Astrocyte (in vitro differentiated cells and primary cell): ENCODE results near the gene ZBTB8B. TPM values are rescaled to one million over a fixed set of nuclear protein-coding genes. Genes with fewer than 3 reads are reported as not detected.
"Not testable (repeated sequence)": the region's sequence is repeated elsewhere in the genome, so short reads cannot be mapped to it uniquely, and the experiment has no call there.

Source experiments
- DNase-seq: peaks from one replicate; pipeline ENCODE4 v3.0.0-alpha.2; 2010; ENCODE audit warnings: low read depth
- FAIRE-seq: peaks from 2 replicates; lab custom pipeline; 2011; peaks lifted over from hg19 to GRCh38; lab: Jason Lieb, UNC
- H2AFZ ChIP-seq: 2 replicates; pipeline ENCODE4 v1.6.0; 2012; ENCODE audit warnings: low read depth, low read length, inconsistent platforms
- H3K27ac ChIP-seq: 2 replicates; pipeline ENCODE4 v1.5.1; 2011; ENCODE audit warnings: low read depth, low read length, inconsistent platforms
- H3K27me3 ChIP-seq: 2 replicates; pipeline ENCODE4 v1.6.0; 2011; ENCODE audit warnings: low read length, inconsistent platforms; ENCODE audit not compliant: insufficient read depth
- H3K36me3 ChIP-seq: 2 replicates; pipeline ENCODE4 v1.5.1; 2011; ENCODE audit warnings: low read length, inconsistent platforms; ENCODE audit not compliant: insufficient read depth
- H3K4me1 ChIP-seq: 2 replicates; pipeline ENCODE4 v1.5.1; 2011; ENCODE audit warnings: low read length, inconsistent platforms; ENCODE audit not compliant: insufficient read depth
- H3K4me2 ChIP-seq: 2 replicates; pipeline ENCODE4 v1.6.0; 2012; ENCODE audit warnings: low read length, inconsistent platforms
- H3K4me3 ChIP-seq: 2 replicates; pipeline ENCODE4 v1.5.1; 2011; ENCODE audit warnings: low read depth, mild to moderate bottlenecking, low read length, inconsistent platforms; ENCODE audit not compliant: insufficient read depth
- H3K79me2 ChIP-seq: 2 replicates; pipeline ENCODE4 v1.6.0; 2012; ENCODE audit warnings: mild to moderate bottlenecking, low read length, inconsistent platforms; ENCODE audit not compliant: insufficient read depth
- H3K9ac ChIP-seq: 2 replicates; pipeline ENCODE4 v1.6.0; 2012; ENCODE audit warnings: mild to moderate bottlenecking, low read length, inconsistent platforms
- H3K9me3 ChIP-seq: 2 replicates; pipeline ENCODE4 v1.5.1; 2012; ENCODE audit warnings: low read depth, mild to moderate bottlenecking, low read length, inconsistent platforms; ENCODE audit not compliant: insufficient read depth
- H4K20me1 ChIP-seq: 2 replicates; pipeline ENCODE4 v1.6.0; 2012; ENCODE audit warnings: low read length, inconsistent platforms; ENCODE audit not compliant: insufficient read depth
- H3K27ac Mint-ChIP-seq: one replicate; pipeline ENCODE4 v1.8.0; 2021; ENCODE audit warnings: mild to moderate bottlenecking, mixed read lengths; ENCODE audit not compliant: unreplicated experiment
- H3K27me3 Mint-ChIP-seq: one replicate; pipeline ENCODE4 v1.8.0; 2021; ENCODE audit warnings: low read depth, mixed read lengths; ENCODE audit not compliant: unreplicated experiment
- H3K36me3 Mint-ChIP-seq: one replicate; pipeline ENCODE4 v1.8.0; 2021; ENCODE audit warnings: low read depth, mixed read lengths; ENCODE audit not compliant: unreplicated experiment
- H3K4me1 Mint-ChIP-seq: one replicate; pipeline ENCODE4 v1.8.0; 2021; ENCODE audit warnings: low read depth, mixed read lengths; ENCODE audit not compliant: unreplicated experiment
- H3K4me3 Mint-ChIP-seq: one replicate; pipeline ENCODE4 v1.8.0; 2021; ENCODE audit warnings: mild to moderate bottlenecking, moderate library complexity, mixed read lengths; ENCODE audit not compliant: unreplicated experiment
- H3K9me3 Mint-ChIP-seq: one replicate; pipeline ENCODE4 v1.8.0; 2021; ENCODE audit warnings: mild to moderate bottlenecking, mixed read lengths; ENCODE audit not compliant: unreplicated experiment
- CTCF ChIP-seq: IDR thresholded peaks from 2 replicates; pipeline ENCODE4 v1.5.1; 2011; ENCODE audit warnings: low read depth, mild to moderate bottlenecking, inconsistent platforms, low read length, moderate library complexity; ENCODE audit not compliant: insufficient read depth
- EZH2 ChIP-seq: IDR thresholded peaks from 2 replicates; pipeline ENCODE4 v1.6.1; 2012; ENCODE audit warnings: mild to moderate bottlenecking, low read length, inconsistent platforms; ENCODE audit not compliant: insufficient read depth
- total RNA-seq: library from RNA; stranded (reverse); gene quantifications from 2 replicates; pipeline ENCODE4 v1.2.1, GENCODE V29; 2021

Gene ZBTB8B
- total RNA-seq, 1 donor from 2014 or later: 0.18 TPM

GRCh38 chr1:32431736-32432400 lies 33.0 kb upstream of the ZBTB8B start:
- TF ChIP-seq EZH2 (no peak), CTCF (no peak)
- no peaks in the 10 kb centered on the region for H3K4me1 Mint-ChIP-seq
- FAIRE-seq: no peak
- H3K27ac ChIP-seq: no peak overlapping the region
- H3K9me3 ChIP-seq: no peaks in the 10 kb centered on the region
- no peaks in the 10 kb centered on the region for H3K36me3 ChIP-seq
- H3K4me1 ChIP-seq: peaks cover 1% of the 10 kb centered on the region
- H3K9me3 Mint-ChIP-seq: no peaks in the 10 kb centered on the region
- peaks cover 32% of the 10 kb centered on the region for H3K27me3 Mint-ChIP-seq
- no peak overlapping the region for H3K9ac ChIP-seq
- H3K4me3 Mint-ChIP-seq: no peak overlapping the region
- DNase-seq: no peak
- no peak overlapping the region for H2AFZ ChIP-seq
- no peaks in the 10 kb centered on the region for H3K36me3 Mint-ChIP-seq
- no peaks in the 10 kb centered on the region for H4K20me1 ChIP-seq
- H3K4me3 ChIP-seq: no peak overlapping the region
- H3K27me3 ChIP-seq: peaks cover 16% of the 10 kb centered on the region
- H3K79me2 ChIP-seq: no peaks in the 10 kb centered on the region
- H3K27ac Mint-ChIP-seq: no peak overlapping the region
- H3K4me2 ChIP-seq: no peak overlapping the region

GRCh38 chr1:32438136-32438535 lies 26.7 kb upstream of the ZBTB8B start:
- Histone ChIP-seq H3K9me3 (peaks cover 6% of the 10 kb centered on the region), H3K27me3 (peaks cover 2% of the 10 kb centered on the region), H4K20me1 (no peaks in the 10 kb centered on the region), H3K4me2 (no peak overlapping the region), H3K4me3 (no peak overlapping the region), H2AFZ (no peak overlapping the region), H3K27ac (no peak overlapping the region), H3K9ac (no peak overlapping the region), H3K4me1 (no peaks in the 10 kb centered on the region), H3K79me2 (no peaks in the 10 kb centered on the region), H3K36me3 (no peaks in the 10 kb centered on the region)
- no peak overlapping the region for H3K27ac Mint-ChIP-seq
- H3K4me3 Mint-ChIP-seq: no peak overlapping the region
- DNase-seq (no peak), FAIRE-seq (no peak)
- H3K27me3 Mint-ChIP-seq: peaks cover 28% of the 10 kb centered on the region
- H3K4me1 Mint-ChIP-seq: no peaks in the 10 kb centered on the region
- TF ChIP-seq CTCF: no peak
- TF ChIP-seq EZH2: no peak
- no peaks in the 10 kb centered on the region for H3K36me3 Mint-ChIP-seq
- no peaks in the 10 kb centered on the region for H3K9me3 Mint-ChIP-seq

- not testable (repeated sequence) for H3K9me3 ChIP-seq, H3K27ac ChIP-seq, H3K79me2 ChIP-seq, H3K9me3 Mint-ChIP-seq, H3K9ac ChIP-seq, H3K4me3 Mint-ChIP-seq, FAIRE-seq, H3K36me3 Mint-ChIP-seq, DNase-seq, H3K4me3 ChIP-seq, H3K36me3 ChIP-seq, H2AFZ ChIP-seq, H3K4me1 ChIP-seq, H3K4me2 ChIP-seq, H4K20me1 ChIP-seq, H3K27me3 ChIP-seq, H3K4me1 Mint-ChIP-seq, H3K27ac Mint-ChIP-seq
- H3K27me3 Mint-ChIP-seq: peaks cover 24% of the 10 kb centered on the region
Measured at GRCh38 chr1:32438777-32439176, 26.1 kb upstream of the ZBTB8B start.

- H2AFZ ChIP-seq, H3K27ac ChIP-seq, H3K36me3 Mint-ChIP-seq, H3K4me1 Mint-ChIP-seq, H3K4me3 ChIP-seq, H3K27ac Mint-ChIP-seq, H3K36me3 ChIP-seq, H3K4me3 Mint-ChIP-seq, H4K20me1 ChIP-seq, H3K4me2 ChIP-seq, H3K79me2 ChIP-seq, H3K27me3 ChIP-seq, DNase-seq, H3K4me1 ChIP-seq, H3K9me3 Mint-ChIP-seq, H3K9ac ChIP-seq, H3K9me3 ChIP-seq, FAIRE-seq: not testable (repeated sequence)
- H3K27me3 Mint-ChIP-seq: peaks cover 16% of the 10 kb centered on the region
Measured at GRCh38 chr1:32441467-32441866, 23.4 kb upstream of the ZBTB8B start.
